Measurements from ENCODE around the gene MAGI1.

MAGI1 gene

DNA sequence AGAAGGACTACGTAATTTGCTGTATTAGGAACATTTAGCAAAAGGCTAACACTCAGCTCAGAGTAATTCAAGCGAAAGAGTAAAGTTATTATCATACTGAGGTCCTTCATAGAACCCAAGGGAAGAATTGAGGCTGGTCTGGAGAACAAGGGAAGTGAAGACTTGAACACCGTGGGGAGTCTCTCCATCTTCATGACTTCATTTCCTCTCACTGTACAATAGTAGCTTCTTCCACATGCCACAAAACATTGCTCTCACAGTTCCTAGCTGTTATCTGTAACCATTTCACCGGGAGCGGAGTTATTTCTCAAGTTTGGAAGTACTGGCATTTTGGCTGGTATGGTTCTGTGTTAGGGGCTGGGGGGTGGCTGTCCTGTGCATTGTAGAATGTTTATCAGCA lies 69.7 kb downstream of the MAGI1 start:
- DNase-seq: no peak

- DNase-seq: no peak
Observed at GRCh38 chr3:65967451-65967850, 71.3 kb downstream of the MAGI1 start.

- no peak for DNase-seq
Observed at GRCh38 chr3:65964838-65965237, 73.9 kb downstream of the MAGI1 start.

- DNase-seq: no peak
Observed at GRCh38 chr3:65963787-65964677, 74.7 kb downstream of the MAGI1 start.

DNA sequence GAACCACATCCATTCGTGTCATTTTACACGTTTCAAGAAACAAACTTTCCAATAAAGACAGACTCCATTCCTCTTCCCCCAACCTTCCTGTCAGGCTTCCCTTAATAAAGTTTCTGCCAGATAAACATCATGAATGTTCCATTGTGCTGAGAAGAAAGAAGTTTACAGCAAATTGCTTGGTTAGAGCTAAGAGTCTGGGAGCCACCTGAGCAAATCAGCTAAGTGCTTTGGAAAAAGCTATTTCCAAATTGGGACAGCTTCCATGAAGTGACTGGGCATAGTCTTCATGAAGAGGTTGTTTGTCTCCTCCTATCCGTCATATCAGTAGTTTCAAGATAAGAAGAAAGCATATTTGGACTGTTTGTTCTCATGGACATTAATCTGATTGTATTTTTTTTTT lies 77.0 kb downstream of the MAGI1 start:
- no peak for DNase-seq

GRCh38 chr3:65961128-65961527 lies 77.6 kb downstream of the MAGI1 start:
- no peak for DNase-seq

GRCh38 chr3:65960087-65960486 lies 78.6 kb downstream of the MAGI1 start:
- no peak for DNase-seq

DNA sequence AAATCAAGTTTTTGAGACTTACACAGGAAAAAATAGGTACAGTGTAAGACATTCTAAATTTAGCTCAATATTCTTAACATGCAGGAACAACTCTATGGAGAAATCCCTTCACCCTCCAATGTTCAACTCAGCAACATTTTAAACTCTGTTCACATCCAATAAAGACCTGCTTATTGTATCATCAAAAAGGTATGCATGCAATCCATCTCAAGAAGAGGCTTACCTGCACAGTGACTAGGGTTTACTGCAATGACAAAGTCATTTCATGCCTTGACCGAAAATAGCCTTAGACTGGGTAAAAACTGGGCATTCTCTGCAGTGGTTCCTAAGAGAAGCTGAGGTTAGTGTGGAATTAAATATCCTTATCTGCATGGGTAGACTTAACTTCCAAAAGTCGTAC lies 80.5 kb downstream of the MAGI1 start:
- DNase-seq: no peak

GRCh38 chr3:65955792-65956477 lies 82.8 kb downstream of the MAGI1 start:
- no peak for DNase-seq

GRCh38 chr3:65953881-65954733 lies 84.6 kb downstream of the MAGI1 start:
- no peak for DNase-seq

GRCh38 chr3:65953301-65953812 lies 85.4 kb downstream of the MAGI1 start:
- peak; percentile 70 for DNase-seq

DNA sequence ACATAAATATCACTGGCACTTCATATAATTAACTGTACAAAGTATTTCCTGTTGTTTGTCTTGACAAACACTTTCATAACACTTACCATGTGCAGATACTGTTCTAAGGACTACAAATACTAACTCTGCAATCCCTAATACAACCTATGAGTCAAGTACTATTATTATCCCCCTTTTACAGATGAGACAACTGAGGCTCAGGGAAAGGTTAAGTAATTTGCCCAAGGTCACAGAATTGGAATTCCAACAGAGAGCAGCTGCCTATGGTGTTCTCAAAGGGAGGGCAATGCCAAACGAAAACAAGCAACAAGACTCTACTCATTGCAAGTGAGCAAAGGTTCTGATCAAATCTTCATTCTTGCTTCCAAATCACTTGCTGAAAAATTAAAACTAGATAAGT lies 85.9 kb downstream of the MAGI1 start:
- DNase-seq: no peak

DNA sequence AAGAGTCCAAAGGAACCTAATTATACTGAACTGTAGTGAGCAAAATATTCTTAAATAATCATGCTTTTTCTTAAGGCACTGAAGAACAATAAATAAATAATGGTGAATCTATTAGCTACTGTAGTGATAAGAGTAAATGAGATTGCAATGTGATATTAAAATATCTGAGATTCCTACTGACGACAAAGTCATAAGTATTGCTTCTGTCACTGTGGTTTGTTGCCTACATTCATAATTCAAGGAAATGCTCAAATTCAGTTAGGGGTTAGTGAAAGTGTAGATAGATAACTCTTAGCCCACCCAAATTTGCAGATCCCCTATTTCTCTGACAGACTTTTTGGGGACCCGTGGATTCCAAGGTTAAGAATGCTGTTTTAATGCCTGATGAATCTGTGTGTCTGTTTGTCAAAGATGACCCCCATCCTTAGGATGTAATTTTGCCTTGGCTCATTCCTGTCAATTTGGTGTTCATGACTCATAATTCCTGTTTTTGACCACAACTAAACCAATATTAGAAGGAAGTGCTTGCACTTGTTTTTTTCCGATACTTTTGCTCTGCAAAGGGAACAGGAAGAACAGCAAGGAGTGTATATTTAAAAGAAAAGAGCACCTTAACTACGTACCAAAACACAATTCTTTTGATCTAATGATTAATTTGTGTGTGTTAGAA lies 86.7 kb downstream of the MAGI1 start:
- no peak for DNase-seq

DNA sequence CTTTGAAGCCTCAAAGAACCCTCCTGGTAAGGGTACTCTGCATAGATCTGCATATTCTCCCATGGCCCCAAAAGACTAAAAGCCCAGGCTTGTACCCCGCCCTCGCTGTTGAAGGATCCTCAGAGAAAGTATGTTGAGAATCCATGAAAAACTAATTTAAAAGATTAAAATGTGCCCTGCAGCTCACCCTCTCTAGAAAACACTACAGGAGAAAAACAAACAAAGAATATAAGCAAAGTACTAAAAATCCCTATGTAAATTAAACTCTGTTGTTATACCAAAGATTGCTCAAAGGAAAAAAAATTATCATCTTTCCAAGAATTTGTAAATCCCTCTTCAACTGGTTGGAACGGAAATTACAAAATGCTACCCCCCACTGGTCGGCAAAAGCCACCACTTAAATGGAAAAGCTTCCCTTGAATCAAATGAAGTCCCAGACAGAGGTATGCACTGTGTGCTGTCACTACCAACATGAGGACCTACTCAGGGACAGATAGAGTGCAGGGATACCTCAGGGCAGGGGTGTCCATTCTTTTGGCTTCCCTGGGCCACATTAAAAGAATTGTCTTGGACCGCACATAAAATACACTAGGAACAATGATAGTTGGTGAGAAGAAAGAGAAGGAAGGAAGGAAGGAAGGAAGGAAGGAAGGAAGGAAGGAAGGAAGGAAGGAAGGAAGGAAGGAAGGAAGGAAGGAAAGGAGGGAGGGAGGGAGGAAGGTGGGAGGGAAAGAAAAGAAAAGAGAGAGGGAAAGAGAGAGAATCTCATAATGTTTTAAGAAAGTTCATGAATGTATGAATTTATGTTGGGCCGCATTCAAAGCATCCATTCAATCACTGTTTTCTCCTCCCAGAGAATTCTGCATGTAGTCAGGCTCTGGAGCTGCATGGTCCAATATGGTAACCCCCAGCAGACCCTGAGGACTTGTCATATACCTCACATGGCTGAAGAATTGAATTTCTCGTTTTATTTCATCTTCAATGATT lies 88.1 kb downstream of the MAGI1 start:
- DNase-seq: no peak

DNA sequence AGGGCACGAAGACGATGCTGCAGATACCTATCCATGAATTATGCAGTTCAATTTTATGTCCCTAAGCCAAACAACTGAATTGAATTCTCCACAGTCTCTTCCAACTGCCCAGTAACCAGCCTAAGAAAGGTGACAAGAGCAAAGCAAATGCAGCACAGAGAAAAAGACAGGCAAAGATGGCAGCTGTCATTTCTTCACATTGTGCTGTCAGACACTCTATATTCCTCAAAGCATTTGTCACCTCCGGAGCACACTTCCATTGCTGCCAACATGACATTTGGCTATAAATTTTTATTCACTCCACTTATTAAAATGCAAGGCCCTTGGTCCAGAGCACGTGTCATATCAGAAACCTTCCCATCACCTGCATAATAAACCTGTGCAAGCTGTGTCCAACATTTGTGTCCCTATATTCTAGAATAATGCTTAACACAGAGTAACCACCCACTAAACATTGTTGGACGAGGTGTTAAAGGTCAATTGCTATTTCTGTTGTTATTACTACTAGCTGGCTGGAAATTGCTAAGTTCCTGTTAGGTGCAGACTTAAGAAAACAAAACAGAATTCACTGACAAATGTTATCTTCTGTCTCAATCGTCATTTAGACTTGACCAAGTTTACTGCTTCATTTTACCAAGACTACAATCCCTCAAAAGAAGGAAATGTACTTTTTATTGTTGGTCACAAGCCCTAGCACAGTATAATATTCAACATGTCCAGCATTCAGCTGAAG lies 89.7 kb downstream of the MAGI1 start:
- no peak for DNase-seq

DNA sequence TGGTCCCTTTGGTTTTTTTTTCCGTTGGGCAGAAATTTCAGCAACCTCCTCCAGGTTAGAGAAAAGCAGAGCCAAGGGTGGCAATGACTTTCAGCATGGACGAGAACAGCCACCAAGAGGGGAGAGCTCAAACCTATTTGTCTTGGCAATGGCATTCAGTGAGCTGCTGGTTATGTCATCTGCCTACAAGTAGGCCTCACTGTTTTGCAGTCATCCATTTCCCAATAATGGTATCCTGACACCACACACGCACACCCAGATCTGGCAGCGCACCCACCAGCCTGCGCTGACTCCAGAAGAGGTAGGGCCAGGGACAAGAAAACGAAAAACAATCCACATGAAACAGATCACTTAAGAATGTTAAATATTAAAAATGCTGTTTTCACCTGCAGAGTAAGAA lies 92.3 kb downstream of the MAGI1 start:
- peak; percentile 49 for DNase-seq

- DNase-seq: no peak
Observed at GRCh38 chr3:65945953-65946352, 92.8 kb downstream of the MAGI1 start.

DNA sequence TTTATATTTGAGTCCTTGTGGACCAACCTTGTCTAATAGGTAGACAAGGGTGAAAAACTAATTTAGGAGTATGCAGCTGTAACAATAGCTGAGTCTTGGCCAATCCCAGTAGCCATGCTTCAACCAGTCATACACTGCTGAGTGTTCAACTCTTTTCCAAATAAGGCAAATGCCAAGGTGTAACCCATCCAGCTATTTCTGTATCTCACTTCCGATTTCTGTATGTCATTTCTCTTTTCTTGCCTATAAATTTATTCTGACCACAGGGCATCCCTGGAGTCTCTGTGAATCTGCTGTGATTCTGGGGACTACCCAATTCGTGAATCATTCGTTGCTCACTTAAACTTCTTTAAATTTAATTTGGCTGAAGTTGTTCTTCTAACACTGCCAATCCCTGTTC lies 93.2 kb downstream of the MAGI1 start:
- no peak for DNase-seq

- no peak for DNase-seq
Observed at GRCh38 chr3:65944252-65944651, 94.5 kb downstream of the MAGI1 start.

DNA sequence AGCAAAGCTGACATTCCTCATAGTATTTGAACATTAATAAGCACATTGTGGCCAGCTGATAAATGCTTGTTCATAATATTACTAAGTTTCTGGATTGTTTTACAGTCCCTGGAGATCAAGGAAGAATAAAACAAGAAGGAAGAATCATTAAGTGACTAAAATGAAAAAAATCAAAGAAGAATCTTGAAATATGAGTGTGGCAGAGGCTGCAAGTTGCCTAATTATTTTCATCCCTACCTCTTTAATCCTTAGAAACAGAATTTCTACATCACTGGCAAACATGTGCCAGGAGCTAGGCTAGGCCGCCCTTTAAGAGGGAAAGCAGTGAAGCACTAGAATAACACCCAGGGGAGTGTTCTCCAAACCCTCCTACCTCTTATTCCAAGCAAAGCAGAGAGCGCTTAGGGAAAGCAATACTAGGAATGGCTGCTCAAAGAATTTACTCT lies 98.9 kb downstream of the MAGI1 start:
- no peak for DNase-seq

- DNase-seq: no peak
Observed at GRCh38 chr3:65939184-65939583, 99.5 kb downstream of the MAGI1 start.

Data from NCI-H2029 treated with DMSO at 0.1 percent for 48 hours (cell line).